Measurements from ENCODE around the gene EXOC4.

The EXOC4 gene

DNA sequence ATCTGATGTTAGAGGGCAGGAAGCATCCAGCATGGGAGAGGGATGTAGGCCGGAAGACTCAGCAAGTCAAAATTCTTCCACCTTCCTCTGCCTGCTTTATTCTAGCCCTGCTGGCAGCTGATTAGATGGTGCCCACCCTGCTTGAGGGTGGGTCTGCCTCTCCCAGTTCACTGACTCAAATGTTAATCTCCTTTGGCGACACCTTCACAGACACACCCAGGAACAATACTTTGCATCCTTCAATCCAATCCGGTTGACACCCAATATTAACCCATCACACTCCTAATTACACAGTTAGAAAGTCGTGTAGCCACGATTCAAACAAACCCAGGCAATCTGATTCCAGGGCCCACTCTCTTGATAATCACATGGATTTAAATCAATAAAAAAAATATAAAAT, 440.4 kb downstream of the EXOC4 start:
- Histone ChIP-seq H3K4me3 (ENCODE audit: low read length in 2 of 2) (no peak overlapping the region), H3K14ac (ENCODE audit: low read length) (no peak overlapping the region), H4K8ac (ENCODE audit: low read depth, low read length) (no peak overlapping the region), H4K91ac (ENCODE audit: low read depth, low read length, poor library complexity) (no peak overlapping the region), H2BK12ac (ENCODE audit: low read length) (no peak overlapping the region), H3K4ac (ENCODE audit: low read length) (no peak overlapping the region), H3K9me3 (replicated peaks in 1 of 2; ENCODE audit: control insufficient read depth in 2 of 2, insufficient read depth in 1 of 2, low read depth in 1 of 2, low read length in 2 of 2) (no peaks in the 10 kb centered on the region), H3K9ac (ENCODE audit: low read depth, low read length, poor library complexity) (no peak overlapping the region), H2BK5ac (ENCODE audit: low read length) (no peak overlapping the region), H3K27ac (replicated peaks; ENCODE audit: low read length) (no peak overlapping the region), H3K36me3 (replicated peaks in 1 of 2; ENCODE audit: control insufficient read depth in 2 of 2, insufficient read depth in 2 of 2, low read length in 2 of 2) (no peaks in the 10 kb centered on the region), H3K79me1 (ENCODE audit: low read depth, low read length) (no peaks in the 10 kb centered on the region), H3K18ac (ENCODE audit: low read length) (no peak overlapping the region), H3K23ac (ENCODE audit: low read depth, low read length, poor library complexity) (no peak overlapping the region), H2AFZ (ENCODE audit: low read length) (no peak overlapping the region), H2BK120ac (ENCODE audit: low read depth, low read length) (no peak overlapping the region), H3K27me3 (ENCODE audit: control insufficient read depth in 3 of 3, insufficient read depth in 3 of 3, low read depth in 1 of 3, low read length in 3 of 3) (no peaks in the 10 kb centered on the region), H3K4me2 (ENCODE audit: insufficient read depth, low read length, poor library complexity, severe bottlenecking) (no peak overlapping the region), H2BK15ac (ENCODE audit: low read length) (no peak overlapping the region), H2AK5ac (ENCODE audit: low read depth, low read length) (no peak overlapping the region), H3K4me1 (ENCODE audit: control insufficient read depth in 2 of 2, insufficient read depth in 1 of 2, low read depth in 1 of 2, low read length in 2 of 2) (peaks cover 2 to 3% of the 10 kb centered on the region in 2 donors)
- DNase-seq (ENCODE audit: low spot score): no peak
- WGBS, 2 donors (ENCODE audit: extremely low coverage in 2 of 2, insufficient read length in 2 of 2, insufficient replicate concordance in 1 of 2): no CpG with 5 or more reads among the region's 5 CpGs

DNA sequence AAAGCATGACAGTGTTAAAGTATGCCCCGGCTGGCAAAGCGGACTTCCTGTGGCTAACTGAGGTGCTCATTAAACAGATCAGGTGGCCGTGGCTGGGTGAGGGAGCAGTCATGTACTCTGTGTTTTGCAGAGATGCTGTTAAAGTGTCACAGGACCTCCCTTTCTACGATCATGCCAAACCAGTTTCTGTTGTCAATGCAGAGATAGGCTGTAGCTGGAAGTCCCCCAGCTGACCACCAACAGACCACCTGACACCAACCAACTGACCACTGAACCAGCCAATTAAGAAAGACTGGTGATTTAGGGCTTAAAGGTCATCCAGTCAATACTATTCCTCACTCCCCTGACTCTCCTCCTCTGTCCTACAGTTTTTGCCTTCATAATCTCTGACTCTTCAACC, 443.2 kb downstream of the EXOC4 start:
- H2BK12ac ChIP-seq (ENCODE audit: low read length): no peak overlapping the region
- no peak overlapping the region for H3K4me2 ChIP-seq (ENCODE audit: insufficient read depth, low read length, poor library complexity, severe bottlenecking)
- no peaks in the 10 kb centered on the region for H3K9me3 ChIP-seq (replicated peaks in 1 of 2; ENCODE audit: control insufficient read depth in 2 of 2, insufficient read depth in 1 of 2, low read depth in 1 of 2, low read length in 2 of 2)
- H3K23ac ChIP-seq (ENCODE audit: low read depth, low read length, poor library complexity): no peak overlapping the region
- H3K9ac ChIP-seq (ENCODE audit: low read depth, low read length, poor library complexity): no peak overlapping the region
- H3K27me3 ChIP-seq (ENCODE audit: control insufficient read depth in 3 of 3, insufficient read depth in 3 of 3, low read depth in 1 of 3, low read length in 3 of 3): no peaks in the 10 kb centered on the region
- H4K91ac ChIP-seq (ENCODE audit: low read depth, low read length, poor library complexity): no peak overlapping the region
- no peak overlapping the region for H2BK120ac ChIP-seq (ENCODE audit: low read depth, low read length)
- H2BK15ac ChIP-seq (ENCODE audit: low read length): no peak overlapping the region
- no peak overlapping the region for H2AFZ ChIP-seq (ENCODE audit: low read length)
- DNase-seq (ENCODE audit: low spot score): no peak
- H3K4me1 ChIP-seq (ENCODE audit: control insufficient read depth in 2 of 2, insufficient read depth in 1 of 2, low read depth in 1 of 2, low read length in 2 of 2): peaks cover 0 to 3% of the 10 kb centered on the region in 2 donors
- H3K14ac ChIP-seq (ENCODE audit: low read length): no peak overlapping the region
- no peak overlapping the region for H4K8ac ChIP-seq (ENCODE audit: low read depth, low read length)
- H3K18ac ChIP-seq (ENCODE audit: low read length): no peak overlapping the region
- H3K27ac ChIP-seq (replicated peaks; ENCODE audit: low read length): no peak overlapping the region
- WGBS, 2 donors (ENCODE audit: extremely low coverage in 2 of 2, insufficient read length in 2 of 2, insufficient replicate concordance in 1 of 2): no CpG with 5 or more reads among the region's 4 CpGs
- no peak overlapping the region for H3K4me3 ChIP-seq (ENCODE audit: low read length in 2 of 2)
- no peak overlapping the region for H2BK5ac ChIP-seq (ENCODE audit: low read length)
- H3K36me3 ChIP-seq (replicated peaks in 1 of 2; ENCODE audit: control insufficient read depth in 2 of 2, insufficient read depth in 2 of 2, low read length in 2 of 2): no peaks in the 10 kb centered on the region
- no peak overlapping the region for H2AK5ac ChIP-seq (ENCODE audit: low read depth, low read length)
- H3K79me1 ChIP-seq (ENCODE audit: low read depth, low read length): no peaks in the 10 kb centered on the region
- no peak overlapping the region for H3K4ac ChIP-seq (ENCODE audit: low read length)

DNA sequence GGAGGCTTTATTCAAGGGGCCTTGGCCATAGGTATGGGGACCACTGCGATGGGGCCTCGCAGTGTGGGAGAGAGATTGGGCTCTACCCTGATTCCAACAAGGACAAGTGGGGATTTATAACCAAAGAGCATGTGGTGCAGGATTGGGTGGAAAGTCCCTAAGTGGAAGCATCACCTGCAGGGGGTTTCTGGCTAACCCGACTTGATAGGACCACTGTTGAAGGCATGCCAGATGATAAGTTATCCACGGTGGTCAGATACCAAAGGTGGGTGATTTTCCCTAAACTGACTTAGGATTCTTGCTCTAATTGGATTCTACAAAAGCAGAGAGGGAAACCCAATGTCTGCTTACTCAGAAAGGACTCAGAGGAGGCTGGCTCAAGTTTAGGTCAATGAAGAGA, 444.7 kb downstream of the EXOC4 start:
- Histone ChIP-seq H2BK12ac (ENCODE audit: low read length) (no peak overlapping the region), H2BK5ac (ENCODE audit: low read length) (no peak overlapping the region), H2AK5ac (ENCODE audit: low read depth, low read length) (no peak overlapping the region), H3K9me3 (replicated peaks in 1 of 2; ENCODE audit: control insufficient read depth in 2 of 2, insufficient read depth in 1 of 2, low read depth in 1 of 2, low read length in 2 of 2) (no peaks in the 10 kb centered on the region), H2BK15ac (ENCODE audit: low read length) (no peak overlapping the region), H3K18ac (ENCODE audit: low read length) (no peak overlapping the region), H3K4ac (ENCODE audit: low read length) (no peak overlapping the region), H3K79me1 (ENCODE audit: low read depth, low read length) (no peaks in the 10 kb centered on the region), H3K27ac (replicated peaks; ENCODE audit: low read length) (no peak overlapping the region), H3K9ac (ENCODE audit: low read depth, low read length, poor library complexity) (no peak overlapping the region), H2AFZ (ENCODE audit: low read length) (no peak overlapping the region), H2BK120ac (ENCODE audit: low read depth, low read length) (no peak overlapping the region), H3K4me1 (ENCODE audit: control insufficient read depth in 2 of 2, insufficient read depth in 1 of 2, low read depth in 1 of 2, low read length in 2 of 2) (peaks cover 0 to 3% of the 10 kb centered on the region in 2 donors), H3K4me2 (ENCODE audit: insufficient read depth, low read length, poor library complexity, severe bottlenecking) (no peak overlapping the region), H3K14ac (ENCODE audit: low read length) (no peak overlapping the region), H4K91ac (ENCODE audit: low read depth, low read length, poor library complexity) (no peak overlapping the region), H3K23ac (ENCODE audit: low read depth, low read length, poor library complexity) (no peak overlapping the region), H3K27me3 (ENCODE audit: control insufficient read depth in 3 of 3, insufficient read depth in 3 of 3, low read depth in 1 of 3, low read length in 3 of 3) (no peaks in the 10 kb centered on the region), H3K4me3 (ENCODE audit: low read length in 2 of 2) (no peak overlapping the region), H4K8ac (ENCODE audit: low read depth, low read length) (no peak overlapping the region), H3K36me3 (replicated peaks in 1 of 2; ENCODE audit: control insufficient read depth in 2 of 2, insufficient read depth in 2 of 2, low read length in 2 of 2) (no peaks in the 10 kb centered on the region)
- WGBS, 2 donors (ENCODE audit: extremely low coverage in 2 of 2, insufficient read length in 2 of 2, insufficient replicate concordance in 1 of 2): no CpG with 5 or more reads among the region's 4 CpGs
- DNase-seq (ENCODE audit: low spot score): no peak

DNA sequence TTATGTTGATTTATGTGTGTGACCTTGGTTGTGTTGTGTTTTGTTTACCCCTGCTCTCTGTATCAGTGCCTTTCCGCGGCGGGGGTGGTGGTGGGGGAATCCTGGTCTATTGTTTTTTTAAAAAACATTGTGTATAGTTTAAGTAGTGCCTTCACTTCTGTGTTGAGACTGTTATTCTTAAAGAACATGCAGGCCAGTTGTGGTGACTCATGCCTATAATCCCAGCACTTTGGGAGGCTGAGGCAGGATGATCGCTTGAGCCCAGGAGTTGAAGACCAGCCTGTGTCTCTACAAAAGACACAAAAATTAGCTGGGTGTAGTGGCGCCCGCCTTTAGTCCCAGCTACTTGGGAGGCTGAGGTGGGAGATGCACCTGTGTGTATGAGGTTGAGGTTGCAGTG, 445.2 kb downstream of the EXOC4 start:
- Histone ChIP-seq H3K36me3 (replicated peaks in 1 of 2; ENCODE audit: control insufficient read depth in 2 of 2, insufficient read depth in 2 of 2, low read length in 2 of 2) (no peaks in the 10 kb centered on the region), H2BK5ac (ENCODE audit: low read length) (no peak overlapping the region), H3K4ac (ENCODE audit: low read length) (no peak overlapping the region), H3K27me3 (ENCODE audit: control insufficient read depth in 3 of 3, insufficient read depth in 3 of 3, low read depth in 1 of 3, low read length in 3 of 3) (no peaks in the 10 kb centered on the region), H3K4me1 (ENCODE audit: control insufficient read depth in 2 of 2, insufficient read depth in 1 of 2, low read depth in 1 of 2, low read length in 2 of 2) (peaks cover 0 to 3% of the 10 kb centered on the region in 2 donors), H3K14ac (ENCODE audit: low read length) (no peak overlapping the region), H2AK5ac (ENCODE audit: low read depth, low read length) (no peak overlapping the region), H3K79me1 (ENCODE audit: low read depth, low read length) (no peaks in the 10 kb centered on the region), H3K18ac (ENCODE audit: low read length) (no peak overlapping the region), H3K4me3 (ENCODE audit: low read length in 2 of 2) (no peak overlapping the region), H2BK15ac (ENCODE audit: low read length) (no peak overlapping the region), H3K9me3 (replicated peaks in 1 of 2; ENCODE audit: control insufficient read depth in 2 of 2, insufficient read depth in 1 of 2, low read depth in 1 of 2, low read length in 2 of 2) (no peaks in the 10 kb centered on the region), H4K91ac (ENCODE audit: low read depth, low read length, poor library complexity) (no peak overlapping the region), H2AFZ (ENCODE audit: low read length) (no peak overlapping the region), H3K4me2 (ENCODE audit: insufficient read depth, low read length, poor library complexity, severe bottlenecking) (no peak overlapping the region), H4K8ac (ENCODE audit: low read depth, low read length) (no peak overlapping the region), H3K23ac (ENCODE audit: low read depth, low read length, poor library complexity) (no peak overlapping the region), H3K9ac (ENCODE audit: low read depth, low read length, poor library complexity) (no peak overlapping the region), H2BK120ac (ENCODE audit: low read depth, low read length) (no peak overlapping the region), H3K27ac (replicated peaks; ENCODE audit: low read length) (no peak overlapping the region), H2BK12ac (ENCODE audit: low read length) (no peak overlapping the region)
- WGBS, 2 donors (ENCODE audit: extremely low coverage in 2 of 2, insufficient read length in 2 of 2, insufficient replicate concordance in 1 of 2): no CpG with 5 or more reads among the region's 6 CpGs
- DNase-seq (ENCODE audit: low spot score): no peak
